ENCODE data around the gene TMEM213.

DNA sequence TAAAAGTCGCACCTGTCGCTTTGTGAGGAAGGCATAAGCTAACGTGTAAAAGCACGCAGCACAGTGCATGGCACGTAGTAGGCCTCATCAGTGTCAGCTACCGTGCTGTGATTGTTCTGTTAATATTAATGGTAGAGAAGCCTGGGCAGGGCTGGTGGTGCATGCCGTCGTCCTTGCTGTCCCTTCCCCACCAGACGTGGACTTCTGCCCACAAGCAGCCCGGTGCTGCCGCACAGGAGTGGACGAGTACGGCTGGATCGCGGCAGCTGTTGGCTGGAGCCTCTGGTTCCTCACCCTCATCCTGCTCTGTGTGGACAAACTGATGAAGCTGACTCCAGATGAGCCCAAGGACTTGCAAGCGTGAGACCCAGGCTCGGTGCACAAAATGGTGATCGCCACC lies 4.9 kb downstream of the TMEM213 start:
- no peak for TF ChIP-seq YY1 (IDR thresholded peaks at IDR 0.05; ENCODE audit: insufficient read depth, insufficient read length)
- TF ChIP-seq SUZ12 (IDR thresholded peaks at IDR 0.05; ENCODE audit: extremely low read depth, insufficient read depth, insufficient read length): no peak
- no peak for TF ChIP-seq ZNF274 (IDR thresholded peaks at IDR 0.05; ENCODE audit: low read depth, low read length)
